Endothelial cell of hepatic sinusoid (primary cell): ENCODE data around the gene UGT2B15.
"Not testable (repeated sequence)": the region's sequence is repeated elsewhere in the genome, so short reads cannot be mapped to it uniquely, and the experiment has no call there.

Experiments
- in situ Hi-C: cut with HindIII; loops from 2 replicates; pipeline ENCODE4 v1.10.0; 2017; ENCODE audit warnings: low sequenced_read_pairs

Gene UGT2B15

GRCh38 chr4:68656445-68656973, 13.9 kb downstream of the UGT2B15 start:
- in situ Hi-C loops, result not testable (repeated sequence)

- in situ Hi-C loops, result no loop called here
Measured at GRCh38 chr4:68655764-68656444, 14.5 kb downstream of the UGT2B15 start.

- in situ Hi-C loops, result no loop called here
Measured at GRCh38 chr4:68654946-68655721, 15.3 kb downstream of the UGT2B15 start.

DNA sequence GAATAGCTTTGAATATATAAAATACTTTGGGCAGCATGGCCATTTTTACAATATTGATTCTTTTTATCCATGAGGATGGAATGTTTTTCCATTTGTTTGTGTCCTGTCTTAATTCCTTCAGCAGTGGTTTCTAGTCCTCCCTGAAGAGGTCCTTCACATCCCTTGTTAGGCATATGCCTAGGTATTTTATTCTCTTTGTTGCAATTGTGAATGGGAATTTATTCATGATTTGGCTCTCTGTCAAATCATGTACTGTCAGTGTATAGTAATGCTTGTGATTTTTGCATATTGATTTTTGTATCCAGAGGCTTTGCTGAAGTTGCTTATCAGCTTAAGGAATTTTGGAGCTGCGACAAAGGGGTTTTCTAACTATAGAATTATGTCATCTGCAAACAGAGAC, 18.5 kb downstream of the UGT2B15 start:
- in situ Hi-C loops, result no loop called here

DNA sequence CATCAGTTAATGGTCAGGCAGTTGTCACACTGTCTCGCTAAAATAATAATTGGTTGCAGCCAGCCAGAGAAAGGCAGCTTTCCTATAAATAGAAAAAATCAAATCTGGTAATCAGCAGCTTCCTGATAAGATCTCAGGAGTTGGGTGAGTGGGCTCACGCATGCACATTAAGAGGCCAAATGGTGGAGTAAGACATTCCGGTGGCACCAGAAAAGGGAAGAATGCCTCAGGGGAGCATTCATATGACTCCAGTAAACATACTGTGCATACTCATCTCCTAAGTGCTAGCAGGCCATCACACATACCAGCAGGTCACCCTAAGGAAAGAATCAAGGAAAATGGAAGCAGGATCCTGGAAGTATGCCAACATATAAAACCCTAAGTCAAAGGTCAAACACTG, 40.1 kb downstream of the UGT2B15 start:
- in situ Hi-C loops, result no loop called here

- in situ Hi-C loops, result not testable (repeated sequence)
Measured at GRCh38 chr4:68622731-68623130, 47.7 kb downstream of the UGT2B15 start.

DNA sequence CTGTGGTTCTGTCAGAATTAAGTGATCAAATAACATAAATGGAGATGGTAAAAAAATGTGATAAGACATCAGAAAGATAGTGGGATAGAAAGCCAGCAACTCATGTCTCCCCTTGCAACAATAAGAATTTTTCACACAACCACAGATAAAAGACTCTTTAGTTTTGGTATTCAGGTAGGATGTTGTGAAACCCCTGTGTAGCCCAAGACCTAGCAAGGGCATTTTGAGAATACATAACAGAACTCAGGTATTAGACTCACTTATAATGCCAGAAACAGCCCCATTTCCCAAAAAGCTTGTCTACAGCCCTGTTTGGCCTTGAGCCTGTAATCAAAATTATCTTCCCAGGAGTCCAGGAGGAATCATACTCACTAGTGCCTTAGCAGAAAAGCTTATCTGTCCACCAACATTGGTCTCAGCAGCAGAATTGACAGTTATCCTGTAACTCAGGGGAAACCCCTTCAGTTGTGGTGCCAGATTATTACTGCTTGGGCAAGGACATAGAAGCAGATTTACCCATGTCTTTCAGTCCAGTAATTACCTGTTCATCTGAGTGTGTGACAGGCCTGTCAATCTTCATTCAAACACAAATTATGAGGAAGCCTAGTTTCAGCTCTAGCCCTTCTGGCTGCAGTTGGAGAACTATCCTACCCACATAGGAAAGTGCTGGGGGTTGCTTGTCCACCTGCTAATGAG, 53.3 kb downstream of the UGT2B15 start:
- in situ Hi-C loops, result no loop called here

GRCh38 chr4:68615699-68616422, 54.6 kb downstream of the UGT2B15 start:
- in situ Hi-C loops, result no loop called here

GRCh38 chr4:68613752-68614151, 56.7 kb downstream of the UGT2B15 start:
- in situ Hi-C loops, result no loop called here

GRCh38 chr4:68606240-68606639, 64.2 kb downstream of the UGT2B15 start:
- in situ Hi-C loops, result no loop called here

DNA sequence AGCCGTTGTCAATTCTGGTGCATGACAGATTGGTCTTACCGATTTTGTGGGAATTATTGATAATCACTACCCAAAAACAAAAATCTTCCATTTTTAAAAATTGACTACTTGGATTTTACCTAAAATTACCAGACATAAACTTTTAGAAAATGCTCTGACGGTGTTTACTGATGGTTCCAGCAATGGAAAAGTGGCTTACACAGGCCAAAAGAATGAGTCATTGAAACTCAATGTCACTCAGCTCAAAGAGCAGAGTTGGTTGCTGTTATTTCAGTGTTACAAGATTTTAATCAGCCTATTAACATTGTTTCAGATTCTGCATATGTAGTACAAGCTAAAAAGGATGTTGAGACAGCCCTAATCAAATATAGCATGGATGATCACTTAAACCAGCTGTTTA, 71.3 kb downstream of the UGT2B15 start:
- in situ Hi-C loops, result no loop called here

GRCh38 chr4:68597482-68597881, 73.0 kb downstream of the UGT2B15 start:
- in situ Hi-C loops, result no loop called here
